Liver (tissue), 9 donors: ENCODE data around the gene BHLHE23. TPM values are rescaled to one million over a fixed set of nuclear protein-coding genes. Genes with fewer than 3 reads are reported as not detected.

Experiments used
- DNase-seq: peaks from one replicate; pipeline ENCODE4 v3.0.0-alpha.2; 2017; ENCODE audit warnings: low spot score
- H3K27ac ChIP-seq, 2 donors: one replicate each; pipeline ENCODE4 v1.7.0; 2013; ENCODE audit warnings: inconsistent platforms in 2 of 2, low read length in 2 of 2, control low read depth in 1 of 2, low read depth in 1 of 2, mild to moderate bottlenecking in 1 of 2
- H3K27me3 ChIP-seq, 4 donors: one replicate each; pipeline versions ENCODE4 v1.6.1 to v1.7.0; 2013; ENCODE audit warnings: low read length in 3 of 4, inconsistent platforms in 1 of 4, mild to moderate bottlenecking in 1 of 4, moderate library complexity in 1 of 4; ENCODE audit not compliant: control insufficient read depth in 4 of 4, insufficient read depth in 4 of 4
- H3K36me3 ChIP-seq, 4 donors: one replicate each; pipeline versions ENCODE4 v1.6.1 to v1.7.0; 2013; ENCODE audit warnings: low read length in 3 of 4, mild to moderate bottlenecking in 3 of 4, low read depth in 1 of 4, moderate library complexity in 1 of 4; ENCODE audit not compliant: control insufficient read depth in 4 of 4, insufficient read depth in 3 of 4
- H3K4me1 ChIP-seq, 4 donors: one replicate each; pipeline versions ENCODE4 v1.6.1 to v1.7.0; 2013; ENCODE audit warnings: low read length in 3 of 4, mild to moderate bottlenecking in 3 of 4, moderate library complexity in 1 of 4; ENCODE audit not compliant: control insufficient read depth in 4 of 4, insufficient read depth in 4 of 4
- H3K4me3 ChIP-seq, 3 donors: one replicate each; pipeline versions ENCODE4 v1.6.1 to v1.7.0; 2013; ENCODE audit warnings: low read length in 3 of 3, control low read depth in 1 of 3, low read depth in 1 of 3, mild to moderate bottlenecking in 1 of 3
- H3K9ac ChIP-seq, 2 donors: one replicate each; pipeline ENCODE4 v1.7.0; 2013; ENCODE audit warnings: low read length in 2 of 2, mild to moderate bottlenecking in 2 of 2, moderate library complexity in 2 of 2, control low read depth in 1 of 2, low read depth in 1 of 2
- H3K9me3 ChIP-seq, 4 donors: one replicate each; pipeline versions ENCODE4 v1.6.1 to v1.7.0; 2013; ENCODE audit warnings: low read length in 3 of 4; ENCODE audit not compliant: control insufficient read depth in 4 of 4
- ATF3 ChIP-seq: IDR thresholded peaks from 2 replicates; pipeline ENCODE4 v1.6.1; 2016; ENCODE audit warnings: antibody characterized with exemption
- EGR1 ChIP-seq, 2 donors: IDR thresholded peaks; 2 replicates each; pipeline ENCODE4 v1.6.1; 2016 to 2018; ENCODE audit warnings: antibody characterized with exemption in 2 of 2, low read depth in 2 of 2
- FOXA1 ChIP-seq: IDR thresholded peaks from 2 replicates; pipeline ENCODE4 v1.6.1; 2016; ENCODE audit warnings: antibody characterized with exemption
- FOXA2 ChIP-seq: IDR thresholded peaks from 2 replicates; pipeline ENCODE4 v1.6.1; 2016; ENCODE audit warnings: antibody characterized with exemption
- GABPA ChIP-seq, 2 donors: IDR thresholded peaks in 1 of 2; conservative IDR thresholded peaks in 1 of 2; 2 replicates each; pipeline ENCODE4 v1.6.1; 2016; ENCODE audit warnings: antibody characterized with exemption in 2 of 2, mild to moderate bottlenecking in 1 of 2, moderate library complexity in 1 of 2
- HNF4A ChIP-seq, 2 donors: conservative IDR thresholded peaks; 2 replicates each; pipeline ENCODE4 v1.6.1; 2016; ENCODE audit warnings: antibody characterized with exemption in 2 of 2, mild to moderate bottlenecking in 2 of 2
- HNF4G ChIP-seq: IDR thresholded peaks from 2 replicates; pipeline ENCODE4 v1.6.1; 2016; ENCODE audit warnings: antibody characterized with exemption
- JUND ChIP-seq, 2 donors: IDR thresholded peaks; 2 replicates each; pipeline ENCODE4 v1.6.1; 2016; ENCODE audit warnings: antibody characterized with exemption in 2 of 2
- NR2F2 ChIP-seq: IDR thresholded peaks from 2 replicates; pipeline ENCODE4 v1.6.1; 2016; ENCODE audit warnings: antibody characterized with exemption
- RAD21 ChIP-seq, 2 donors: IDR thresholded peaks; 2 replicates each; pipeline ENCODE4 v1.6.1; 2016; ENCODE audit warnings: antibody characterized with exemption in 2 of 2, mild to moderate bottlenecking in 2 of 2
- REST ChIP-seq: IDR thresholded peaks from 2 replicates; pipeline ENCODE4 v1.6.1; 2016; ENCODE audit warnings: antibody characterized with exemption, mild to moderate bottlenecking
- RXRA ChIP-seq, 2 donors: IDR thresholded peaks; 2 replicates each; pipeline ENCODE4 v1.6.1; 2017 to 2018; ENCODE audit warnings: antibody characterized with exemption in 2 of 2, mild to moderate bottlenecking in 1 of 2
- SP1 ChIP-seq: IDR thresholded peaks from 2 replicates; pipeline ENCODE4 v1.6.1; 2018; ENCODE audit warnings: antibody characterized with exemption, mild to moderate bottlenecking
- TAF1 ChIP-seq: conservative IDR thresholded peaks from 2 replicates; pipeline ENCODE4 v1.6.1; 2016; ENCODE audit warnings: antibody characterized with exemption, mild to moderate bottlenecking
- YY1 ChIP-seq: IDR thresholded peaks from 2 replicates; pipeline ENCODE4 v1.6.1; 2016; ENCODE audit warnings: antibody characterized with exemption, mild to moderate bottlenecking
- WGBS: extraction: QIAGEN DNeasy Blood & Tissue Kit; methylation state at CpG from one replicate; pipeline ENCODE4 v1.1.7; 2013; 5-methylcytosine and 5-hydroxymethylcytosine counted together
- polyA plus RNA-seq, 2 donors: library from polyadenylated mRNA; stranded (reverse) in 1 of 2; unstranded in 1 of 2; fragments of 200-250 nt in 1 of 2; fragments of >200 nt in 1 of 2; fragmentation: Nextera tagmentation in 1 of 2; extraction: Ambion mirVana in 1 of 2; gene quantifications; one replicate each; pipeline versions ENCODE4 v1.2.1 to v1.2.3, GENCODE V29; 2013 to 2015
- total RNA-seq, 2 donors: library from RNA; depleted of rRNA; stranded (reverse); fragments of >200 nt; gene quantifications; one replicate each; pipeline ENCODE4 v1.2.3, GENCODE V29; 2014
- TF ChIP-seq, protein P1 (sequence below): fragments of 150-350 bp; IDR thresholded peaks from 2 replicates; pipeline ENCODE4 v1.5.1; 2017; ENCODE audit warnings: improper control_type of control experiment, low read depth, low read length; ENCODE audit not compliant: missing input control
- TF ChIP-seq, protein P2 (sequence below): IDR thresholded peaks from 2 replicates; pipeline ENCODE4 v1.6.1; 2016; ENCODE audit warnings: antibody characterized with exemption
- TF ChIP-seq, protein P3 (sequence below): IDR thresholded peaks from 2 replicates; pipeline ENCODE4 v1.6.1; 2016; ENCODE audit warnings: antibody characterized with exemption
- donor health status: healthy.
- donor health status: healthy.
- donor health status: healthy.
- donor health status: healthy.
- donor health status: healthy.

The BHLHE23 gene
- total and polyA plus RNA-seq, 4 donors = not detected

GRCh38 chr20:62985444-62985778 lies 21.4 kb downstream of the BHLHE23 start (continued):
- TF ChIP-seq HNF4A (conservative IDR thresholded peaks at IDR 0.05) (no peak), TAF1 (no peak)

DNA sequence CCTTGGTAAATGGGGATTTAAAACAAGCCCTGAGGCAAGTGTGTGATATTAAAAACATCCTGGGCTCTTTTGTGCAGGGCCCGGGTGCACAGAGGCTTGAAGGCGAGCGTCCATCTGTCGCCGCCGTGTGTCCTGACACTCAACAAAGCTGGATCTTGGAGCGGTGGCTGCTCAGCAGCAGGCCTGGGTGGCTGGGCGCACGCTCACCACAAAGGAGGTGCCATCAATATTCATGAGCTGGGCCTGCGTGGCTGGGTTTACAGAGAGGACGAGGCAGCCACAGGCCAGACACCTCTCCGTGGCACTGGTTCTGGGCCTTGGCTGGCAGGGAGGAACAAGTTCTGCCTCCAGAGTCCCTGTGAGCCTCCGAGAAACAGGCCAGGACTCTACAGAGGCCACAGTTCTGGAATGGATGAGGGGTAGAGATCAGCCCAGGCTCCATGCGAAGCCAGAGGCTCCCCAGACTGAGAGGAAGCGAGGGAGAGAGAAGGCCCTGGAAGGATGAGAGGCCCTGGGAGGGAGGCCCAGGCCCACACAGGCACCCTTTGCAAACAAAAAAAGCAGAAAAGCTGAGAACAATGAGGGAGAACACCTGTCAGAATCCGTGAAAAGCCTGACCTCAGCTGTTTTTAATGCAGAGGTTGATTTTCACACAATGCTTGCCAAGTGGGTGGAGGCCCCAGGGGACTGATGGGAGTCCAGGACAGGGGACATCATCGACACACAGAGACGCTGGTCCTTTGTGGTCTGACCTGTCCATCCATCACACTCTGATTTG lies 21.9 kb downstream of the BHLHE23 start:
- H3K4me3 ChIP-seq = no peak overlapping the region
- TF ChIP-seq HNF4G = no peak
- TF ChIP-seq, protein P1, sequence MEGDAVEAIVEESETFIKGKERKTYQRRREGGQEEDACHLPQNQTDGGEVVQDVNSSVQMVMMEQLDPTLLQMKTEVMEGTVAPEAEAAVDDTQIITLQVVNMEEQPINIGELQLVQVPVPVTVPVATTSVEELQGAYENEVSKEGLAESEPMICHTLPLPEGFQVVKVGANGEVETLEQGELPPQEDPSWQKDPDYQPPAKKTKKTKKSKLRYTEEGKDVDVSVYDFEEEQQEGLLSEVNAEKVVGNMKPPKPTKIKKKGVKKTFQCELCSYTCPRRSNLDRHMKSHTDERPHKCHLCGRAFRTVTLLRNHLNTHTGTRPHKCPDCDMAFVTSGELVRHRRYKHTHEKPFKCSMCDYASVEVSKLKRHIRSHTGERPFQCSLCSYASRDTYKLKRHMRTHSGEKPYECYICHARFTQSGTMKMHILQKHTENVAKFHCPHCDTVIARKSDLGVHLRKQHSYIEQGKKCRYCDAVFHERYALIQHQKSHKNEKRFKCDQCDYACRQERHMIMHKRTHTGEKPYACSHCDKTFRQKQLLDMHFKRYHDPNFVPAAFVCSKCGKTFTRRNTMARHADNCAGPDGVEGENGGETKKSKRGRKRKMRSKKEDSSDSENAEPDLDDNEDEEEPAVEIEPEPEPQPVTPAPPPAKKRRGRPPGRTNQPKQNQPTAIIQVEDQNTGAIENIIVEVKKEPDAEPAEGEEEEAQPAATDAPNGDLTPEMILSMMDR = no peak
- TF ChIP-seq, protein P2, sequence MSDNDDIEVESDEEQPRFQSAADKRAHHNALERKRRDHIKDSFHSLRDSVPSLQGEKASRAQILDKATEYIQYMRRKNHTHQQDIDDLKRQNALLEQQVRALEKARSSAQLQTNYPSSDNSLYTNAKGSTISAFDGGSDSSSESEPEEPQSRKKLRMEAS = no peak
- TF ChIP-seq FOXA1 = no peak
- TF ChIP-seq HNF4A (conservative IDR thresholded peaks at IDR 0.05) = no peak
- no peak for TF ChIP-seq FOXA2
- TF ChIP-seq SP1 = no peak
- no peak for TF ChIP-seq EGR1 (IDR thresholded peaks at IDR 0.05; ENCODE audit: low read depth in 2 of 2)
- TF ChIP-seq RAD21 (IDR thresholded peaks at IDR 0.05) = no peak
- no peak for DNase-seq

GRCh38 chr20:62983210-62983609 lies 23.6 kb downstream of the BHLHE23 start:
- peaks cover 0 to 4% (median 2%) of the 10 kb centered on the region in 4 donors for H3K27me3 ChIP-seq
- 78% methylated on average over 6 of the region's 6 CpGs for WGBS

More for the DNA sequence above, 21.9 kb downstream of the BHLHE23 start:
- H3K4me1 ChIP-seq = no peaks in the 10 kb centered on the region
- H3K36me3 ChIP-seq = no peaks in the 10 kb centered on the region
- no peak overlapping the region for H3K27ac ChIP-seq
- no peaks in the 10 kb centered on the region for H3K9me3 ChIP-seq
- 84% methylated on average over 18 of the region's 18 CpGs for WGBS
- H3K27me3 ChIP-seq = peaks cover 0 to 3% (median 2%) of the 10 kb centered on the region in 4 donors
- no peak overlapping the region for H3K9ac ChIP-seq

More at GRCh38 chr20:62983210-62983609, 23.6 kb downstream of the BHLHE23 start:
- Histone ChIP-seq H3K36me3 (no peaks in the 10 kb centered on the region), H3K4me3 (no peak overlapping the region), H3K4me1 (no peaks in the 10 kb centered on the region), H3K9ac (no peak overlapping the region), H3K27ac (no peak overlapping the region), H3K9me3 (no peaks in the 10 kb centered on the region)
- no peak for DNase-seq
- no peak for TF ChIP-seq ATF3
- TF ChIP-seq, protein P2 = no peak
- no peak for TF ChIP-seq FOXA1
- no peak for TF ChIP-seq SP1
- no peak for TF ChIP-seq RAD21 (IDR thresholded peaks at IDR 0.05)
- TF ChIP-seq RXRA (IDR thresholded peaks at IDR 0.05) = no peak
- TF ChIP-seq NR2F2 = no peak
- TF ChIP-seq EGR1 (IDR thresholded peaks at IDR 0.05; ENCODE audit: low read depth in 2 of 2) = no peak
- TF ChIP-seq REST = no peak
- no peak for TF ChIP-seq FOXA2
- TF ChIP-seq GABPA (IDR thresholded peaks at IDR 0.05 in 1 of 2, conservative IDR thresholded peaks at IDR 0.05 in 1 of 2) = no peak
- no peak for TF ChIP-seq JUND (IDR thresholded peaks at IDR 0.05)
- no peak for TF ChIP-seq HNF4G
- TF ChIP-seq TAF1 = no peak
- TF ChIP-seq, protein P1 = no peak
- no peak for TF ChIP-seq YY1
- TF ChIP-seq, protein P3, sequence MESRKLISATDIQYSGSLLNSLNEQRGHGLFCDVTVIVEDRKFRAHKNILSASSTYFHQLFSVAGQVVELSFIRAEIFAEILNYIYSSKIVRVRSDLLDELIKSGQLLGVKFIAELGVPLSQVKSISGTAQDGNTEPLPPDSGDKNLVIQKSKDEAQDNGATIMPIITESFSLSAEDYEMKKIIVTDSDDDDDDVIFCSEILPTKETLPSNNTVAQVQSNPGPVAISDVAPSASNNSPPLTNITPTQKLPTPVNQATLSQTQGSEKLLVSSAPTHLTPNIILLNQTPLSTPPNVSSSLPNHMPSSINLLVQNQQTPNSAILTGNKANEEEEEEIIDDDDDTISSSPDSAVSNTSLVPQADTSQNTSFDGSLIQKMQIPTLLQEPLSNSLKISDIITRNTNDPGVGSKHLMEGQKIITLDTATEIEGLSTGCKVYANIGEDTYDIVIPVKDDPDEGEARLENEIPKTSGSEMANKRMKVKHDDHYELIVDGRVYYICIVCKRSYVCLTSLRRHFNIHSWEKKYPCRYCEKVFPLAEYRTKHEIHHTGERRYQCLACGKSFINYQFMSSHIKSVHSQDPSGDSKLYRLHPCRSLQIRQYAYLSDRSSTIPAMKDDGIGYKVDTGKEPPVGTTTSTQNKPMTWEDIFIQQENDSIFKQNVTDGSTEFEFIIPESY = no peak
- TF ChIP-seq HNF4A (conservative IDR thresholded peaks at IDR 0.05) = no peak
